Measurements from ENCODE around the gene BRIP1.
"Not testable (repeated sequence)": the region's sequence is repeated elsewhere in the genome, so short reads cannot be mapped to it uniquely, and the experiment has no call there.

BRIP1 gene

DNA sequence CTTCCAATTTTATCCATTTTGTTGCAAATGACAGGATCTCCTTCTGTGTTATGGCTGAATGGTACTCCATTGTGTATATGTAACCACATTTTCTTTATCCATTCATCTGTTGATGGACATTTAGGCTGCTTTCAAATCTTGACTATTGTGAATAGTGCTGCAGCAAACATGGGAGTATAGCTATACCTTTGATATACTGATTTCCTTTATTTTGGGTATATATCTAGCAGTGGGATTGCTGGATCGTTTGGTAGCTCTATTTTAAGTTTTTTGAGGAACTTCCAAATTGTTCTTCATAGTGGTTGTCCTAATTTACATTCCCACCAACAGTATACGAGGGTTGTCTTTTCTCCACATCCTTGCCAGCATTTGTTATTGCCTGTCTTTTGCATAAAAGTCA lies 67.8 kb downstream of the BRIP1 start:
- no peak for DNase-seq

DNA sequence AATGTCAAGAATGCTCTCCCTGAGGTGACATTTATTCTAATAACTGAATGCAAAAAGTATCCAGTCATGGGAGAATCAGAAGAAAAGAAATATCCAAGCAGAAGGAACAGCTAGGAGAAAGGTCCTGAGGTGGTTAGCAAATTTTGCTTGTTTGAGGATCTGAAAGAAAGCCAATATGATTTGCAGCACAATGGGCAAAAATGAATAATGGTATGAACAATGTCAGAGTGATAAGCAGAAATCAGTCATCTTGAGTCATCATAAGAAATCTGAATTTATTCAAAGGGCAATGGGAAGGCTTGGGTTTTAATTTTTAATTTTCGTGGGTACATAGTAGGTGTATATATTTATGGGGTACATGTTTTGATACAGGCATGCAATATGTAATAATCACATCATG lies 68.5 kb downstream of the BRIP1 start:
- no peak for DNase-seq

GRCh38 chr17:61794242-61794641 lies 69.1 kb downstream of the BRIP1 start:
- no peak for DNase-seq

- no peak for DNase-seq
These were observed 69.8 kb downstream of the BRIP1 start for GRCh38 chr17:61793565-61793964.

DNA sequence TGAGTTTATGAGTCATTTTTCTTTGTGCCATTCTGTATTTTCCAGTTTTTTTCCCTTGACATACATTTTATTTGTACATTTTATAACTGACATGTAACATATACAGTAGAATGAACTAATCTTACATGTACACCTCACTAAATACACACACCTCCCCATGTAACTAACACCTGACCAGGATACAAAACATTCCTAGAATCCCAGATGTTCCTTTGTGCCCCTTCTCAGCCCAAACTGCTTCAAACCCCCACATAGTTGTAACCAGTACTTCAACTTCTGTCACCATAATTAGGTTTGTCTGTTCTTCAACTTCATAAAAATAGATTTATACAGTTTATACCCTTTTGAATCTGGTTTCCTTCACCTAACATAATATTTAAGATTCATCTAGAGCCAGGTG lies 73.5 kb downstream of the BRIP1 start:
- DNase-seq = no peak

- DNase-seq = no peak
These were observed 77.2 kb downstream of the BRIP1 start for GRCh38 chr17:61786088-61786487.

DNA sequence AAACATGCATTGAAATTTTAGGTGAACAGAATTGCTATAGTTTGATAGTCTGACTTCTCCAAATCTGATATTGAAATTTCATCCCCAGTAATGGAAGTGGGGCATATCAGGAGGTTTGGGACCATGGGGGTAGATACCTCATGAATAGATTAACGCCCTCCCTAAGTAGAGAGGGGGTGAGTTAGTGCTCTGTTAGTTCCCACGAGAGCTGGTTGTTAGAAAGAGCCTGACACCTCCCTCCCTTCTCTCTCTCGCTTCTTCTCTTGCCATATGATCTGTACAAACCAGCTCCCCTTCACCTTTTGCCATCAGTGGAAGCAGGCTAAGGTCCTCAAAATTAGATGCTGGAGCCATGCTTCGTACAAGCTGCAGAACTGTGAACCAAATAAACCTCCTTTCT lies 78.8 kb downstream of the BRIP1 start:
- no peak for DNase-seq

- DNase-seq = no peak
These were observed 79.6 kb downstream of the BRIP1 start for GRCh38 chr17:61783556-61784304.

DNA sequence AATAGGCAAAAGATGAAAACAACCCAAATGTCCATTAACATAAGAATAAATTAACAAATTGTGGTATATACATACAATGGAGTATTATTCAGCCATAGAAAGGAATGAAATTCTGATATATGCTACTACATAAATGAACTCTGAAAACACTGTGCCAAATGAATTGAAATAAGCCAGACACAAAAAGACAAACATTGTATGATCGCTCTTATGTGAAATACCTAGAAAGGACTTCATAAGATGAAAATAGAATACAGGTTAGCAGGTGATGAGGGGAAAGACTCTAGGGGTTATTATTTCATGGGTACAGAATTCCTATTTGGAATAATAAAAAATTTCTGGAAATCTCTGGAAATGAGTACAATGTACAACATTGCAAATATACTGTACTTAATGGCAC lies 80.2 kb downstream of the BRIP1 start:
- no peak for DNase-seq

GRCh38 chr17:61782683-61783082 lies 80.6 kb downstream of the BRIP1 start:
- DNase-seq = no peak

DNA sequence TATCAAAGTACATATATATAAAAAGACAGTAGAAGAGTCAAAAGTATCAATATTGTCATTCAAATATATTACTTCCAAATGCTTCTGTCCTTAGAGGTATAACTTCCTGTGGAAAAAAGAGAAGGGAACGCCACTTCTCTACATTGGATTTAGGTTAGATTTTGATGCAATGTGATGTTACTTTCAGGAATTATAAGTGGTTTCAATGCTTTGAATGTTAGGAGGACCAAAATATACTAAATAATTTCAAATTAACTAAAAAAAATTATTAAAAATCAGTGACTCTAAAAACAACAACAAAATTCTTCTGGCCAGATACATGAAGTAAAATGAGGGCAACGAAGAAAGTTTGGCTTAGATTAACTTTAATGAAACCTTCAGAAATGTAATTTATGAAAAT lies 88.0 kb downstream of the BRIP1 start:
- no peak for DNase-seq

DNA sequence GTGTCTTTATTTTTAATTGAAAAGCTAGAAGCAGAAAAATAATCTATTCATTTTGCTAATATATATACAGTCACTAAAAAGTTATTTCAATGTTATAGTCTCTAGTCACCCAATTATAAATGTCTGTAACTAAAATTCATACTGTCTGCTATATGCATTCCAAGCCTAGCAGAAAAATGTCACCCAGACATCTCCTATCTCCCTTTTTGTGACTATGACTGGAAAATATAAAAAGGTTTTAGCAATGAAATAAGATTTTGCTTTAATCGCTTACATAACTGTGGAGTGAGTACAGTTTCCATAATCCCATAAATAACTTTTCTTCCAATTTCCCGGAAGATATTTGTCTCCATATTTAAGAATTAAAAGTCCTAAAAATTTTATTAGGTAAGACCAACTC lies 88.6 kb downstream of the BRIP1 start:
- DNase-seq = no peak

- not testable (repeated sequence) for DNase-seq
These were observed 89.2 kb downstream of the BRIP1 start for GRCh38 chr17:61774087-61774486.

DNA sequence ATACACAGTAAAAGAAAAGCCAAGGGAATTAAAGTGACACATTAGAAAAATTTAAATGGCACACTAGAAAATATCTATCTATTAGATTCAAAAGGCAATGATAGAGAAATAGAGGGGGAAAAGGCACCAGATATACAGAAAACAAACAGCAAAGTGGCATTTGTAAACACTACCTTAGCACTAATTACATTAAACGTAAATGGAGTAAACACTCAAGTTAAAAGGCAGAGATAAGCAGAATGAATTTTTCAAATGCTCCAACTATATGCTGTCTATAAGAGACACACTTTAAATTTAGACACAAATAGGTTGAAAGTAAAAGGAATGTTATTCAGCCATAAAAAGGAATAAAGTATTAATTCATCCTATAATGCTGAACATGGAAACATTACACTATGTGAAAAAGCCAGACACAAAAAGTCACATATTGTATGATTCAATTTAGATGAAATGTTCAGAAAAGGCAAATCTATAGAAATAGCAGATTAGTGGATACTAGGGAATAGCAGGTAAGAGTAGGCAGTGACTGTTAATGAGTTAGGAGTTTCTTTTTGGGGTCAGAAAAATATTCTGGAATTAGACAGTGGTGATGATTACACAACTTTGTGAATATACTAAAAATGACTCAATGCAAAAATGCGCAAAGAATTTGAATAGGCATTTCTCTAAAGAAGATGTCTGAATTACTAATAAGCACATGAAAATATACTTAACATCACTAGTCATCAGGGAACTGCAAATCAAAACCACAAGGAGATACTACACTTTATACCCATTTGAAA lies 92.4 kb downstream of the BRIP1 start:
- no peak for DNase-seq

- no peak for DNase-seq
These were observed 93.3 kb downstream of the BRIP1 start for GRCh38 chr17:61770043-61770442.

GRCh38 chr17:61768405-61768804 lies 94.9 kb downstream of the BRIP1 start:
- no peak for DNase-seq

DNA sequence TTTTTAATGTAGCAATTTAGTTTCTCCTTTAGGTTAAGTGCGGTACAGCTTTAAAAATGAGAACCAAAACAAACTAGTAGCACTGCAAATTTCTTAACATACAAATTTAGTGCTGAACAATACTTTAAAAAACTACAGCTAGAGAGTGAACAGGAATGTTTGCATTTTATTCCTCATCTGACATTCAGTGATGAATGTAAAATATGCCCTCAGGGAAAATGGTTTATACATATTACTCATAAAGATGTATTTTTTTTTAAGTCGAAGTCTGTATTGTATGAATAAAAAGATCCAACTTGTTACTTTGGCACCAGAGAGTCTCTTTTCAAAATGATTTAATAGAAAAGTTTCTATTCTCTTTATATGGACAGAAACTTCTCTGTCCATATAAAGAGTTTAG lies 96.8 kb downstream of the BRIP1 start:
- DNase-seq = no peak

DNA sequence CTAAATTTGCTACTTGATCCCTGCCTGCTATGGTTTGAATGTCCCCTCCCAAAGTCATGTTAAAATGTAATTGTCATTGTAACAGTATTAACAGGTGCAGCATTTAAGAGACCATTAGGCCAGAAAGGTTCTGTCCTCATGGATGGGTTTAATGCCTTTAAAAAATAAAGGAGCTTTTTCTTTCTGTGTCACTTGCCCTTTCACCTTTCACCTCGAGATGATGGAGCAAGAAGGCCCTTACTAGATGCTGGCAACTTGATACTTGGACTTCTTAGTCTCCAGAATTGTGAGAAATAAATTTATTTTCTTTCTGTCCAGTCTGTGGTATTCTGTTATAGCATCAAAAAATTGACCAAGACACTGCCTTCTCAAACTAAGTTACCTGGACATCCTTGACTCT lies 98.5 kb downstream of the BRIP1 start:
- DNase-seq = no peak

DNA sequence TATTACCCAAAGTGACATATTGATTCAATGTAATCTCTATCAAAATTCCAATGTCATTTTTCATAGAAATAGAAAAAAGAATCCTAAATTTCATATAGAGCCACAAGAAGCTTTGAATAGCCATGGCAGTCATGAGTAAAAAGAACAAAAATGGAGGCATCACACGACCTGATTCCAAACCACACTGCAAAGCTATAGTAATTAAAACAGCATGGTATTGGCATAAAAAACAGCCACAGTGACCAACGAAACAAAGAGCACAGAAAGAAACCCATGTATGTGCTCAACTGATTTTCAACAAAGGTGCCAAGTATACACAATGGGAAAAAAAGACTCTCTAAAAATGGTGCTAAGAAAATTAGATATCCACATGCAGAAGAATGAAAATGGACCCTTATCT lies 101.5 kb downstream of the BRIP1 start:
- DNase-seq = no peak

GRCh38 chr17:61759362-61759761 lies 104.0 kb downstream of the BRIP1 start:
- no peak for DNase-seq

DNA sequence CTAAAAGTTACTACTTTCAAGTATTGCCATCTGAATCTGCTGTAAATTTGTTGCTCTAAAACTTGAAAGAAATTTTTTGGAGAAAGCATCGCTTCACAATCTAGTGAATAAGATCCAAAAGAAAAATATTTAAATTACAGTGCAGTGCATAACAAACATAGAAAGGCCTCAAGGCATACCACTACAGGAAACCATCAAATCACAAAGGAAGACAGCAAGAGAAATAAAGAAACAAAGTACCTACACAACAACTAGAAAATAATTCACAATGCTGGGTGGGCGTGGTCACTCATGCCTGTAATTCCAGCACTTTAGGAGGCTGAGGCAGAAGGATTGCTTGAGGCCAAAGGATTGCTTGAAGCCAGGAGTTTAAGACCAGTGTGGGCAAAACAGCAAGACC lies 104.9 kb downstream of the BRIP1 start:
- DNase-seq = no peak

DNA sequence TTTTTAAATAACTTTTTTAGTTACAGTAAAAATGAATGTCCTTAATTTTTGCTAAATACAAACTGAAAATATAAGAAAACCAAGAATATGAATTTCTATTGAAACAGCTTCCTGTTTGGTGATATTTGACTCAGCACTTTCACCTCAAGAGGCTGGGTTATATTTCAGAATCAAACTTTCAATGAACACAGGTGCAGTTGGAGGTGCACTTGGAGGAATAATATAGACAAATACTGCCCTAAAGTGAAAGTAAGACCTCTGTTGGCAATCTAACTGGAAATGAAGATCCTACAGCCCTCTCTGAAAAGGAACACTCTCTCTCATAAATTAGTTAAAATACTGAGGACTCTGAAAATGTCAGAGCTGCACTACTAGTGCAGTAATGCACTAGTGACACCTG lies 106.2 kb downstream of the BRIP1 start:
- no peak for DNase-seq

DNA sequence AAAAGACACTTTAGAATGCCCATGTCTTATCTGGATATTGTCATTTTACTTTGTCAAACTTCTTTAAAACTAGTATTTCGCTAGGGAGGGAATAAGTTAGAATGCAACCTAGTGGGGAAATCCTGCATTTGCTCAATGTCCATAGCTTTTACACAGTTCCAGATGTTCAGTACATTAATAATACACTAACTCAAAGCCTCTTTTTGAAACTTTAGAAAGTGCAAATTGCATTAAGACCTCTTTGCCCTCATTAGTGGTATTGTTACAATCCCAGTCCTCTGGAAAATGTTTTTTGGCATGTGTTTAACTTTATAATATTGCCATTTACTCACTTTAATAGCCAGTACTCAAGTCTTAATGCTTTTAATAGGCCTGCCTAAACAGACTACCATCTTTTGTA lies 106.8 kb downstream of the BRIP1 start:
- no peak for DNase-seq

- DNase-seq = no peak
These were observed 107.7 kb downstream of the BRIP1 start for GRCh38 chr17:61755668-61756067.

DNA sequence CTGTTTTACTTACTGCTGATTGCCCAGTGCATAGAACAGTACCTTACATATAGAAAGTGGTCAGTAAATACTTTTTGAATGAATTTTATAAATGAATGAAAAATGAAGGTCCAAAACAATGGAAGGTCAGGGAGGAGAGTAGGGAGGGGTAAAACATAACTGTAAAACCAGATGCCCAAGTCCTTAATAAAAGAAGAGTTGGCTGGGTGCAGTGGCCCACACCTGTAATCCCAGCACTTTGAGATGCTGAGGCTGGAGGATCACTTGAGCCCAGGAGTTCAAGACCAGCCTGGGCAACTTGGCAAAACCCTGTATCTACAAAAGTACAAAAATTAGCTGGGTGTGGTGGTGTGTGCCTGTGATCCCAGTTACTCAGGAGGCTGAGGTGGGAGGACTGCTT lies 108.2 kb downstream of the BRIP1 start:
- DNase-seq = no peak
